HEK293 (cell line): ENCODE results near the gene PAEP.
"Not testable (repeated sequence)": the region's sequence is repeated elsewhere in the genome, so short reads cannot be mapped to it uniquely, and the experiment has no call there.

Source experiments
- CTCF ChIA-PET: fragments of 350-600 bp; formaldehyde crosslinking; extraction: SDS; loops from one replicate; lab custom pipeline; 2021; ENCODE audit warnings: antibody characterized with exemption; lab: Yijun Ruan, JAX
- POLR2A ChIA-PET: fragments of 300-600 bp; formaldehyde crosslinking; extraction: SDS; loops from one replicate; lab custom pipeline; 2020; ENCODE audit warnings: antibody characterized with exemption, inconsistent platforms; lab: Yijun Ruan, JAX
- H3K27ac ChIP-seq: fragments of 200-500 bp; sonication (Bioruptor generic); 2 replicates; pipeline ENCODE4 v1.5.1; 2014; ENCODE audit warnings: low read depth, low read length, control low read depth, inconsistent platforms; ENCODE audit errors: extremely low read depth
- H3K36me3 ChIP-seq, 2 experiments: fragments of 200-500 bp in 1 of 2; sonication (Bioruptor generic) in 1 of 2; 1 replicate in 1 of 2; 2 replicates in 1 of 2; pipeline ENCODE4 v1.5.1; 2014 to 2017; ENCODE audit warnings: inconsistent platforms in 2 of 2, low read length in 2 of 2; ENCODE audit not compliant: control insufficient read depth in 2 of 2, insufficient read depth in 1 of 2
- H3K4me1 ChIP-seq: fragments of 200-500 bp; sonication (Bioruptor generic); 2 replicates; pipeline ENCODE4 v1.5.1; 2014; ENCODE audit warnings: mild to moderate bottlenecking, low read length, inconsistent platforms; ENCODE audit not compliant: control insufficient read depth, insufficient read depth
- H3K4me3 ChIP-seq: 2 replicates; pipeline ENCODE4 v1.5.1; 2011; ENCODE audit warnings: low read depth, mild to moderate bottlenecking, control low read depth, low read length, moderate library complexity
- H3K9me3 ChIP-seq: fragments of 200-500 bp; sonication (Bioruptor generic); 2 replicates; pipeline ENCODE4 v1.5.1; 2014; ENCODE audit warnings: low read depth, low read length, inconsistent platforms; ENCODE audit not compliant: control insufficient read depth, insufficient read depth
- GLIS2 ChIP-seq: fragments of 450-650 bp; formaldehyde crosslinking; IDR thresholded peaks from 2 replicates; pipeline ENCODE4 v1.5.1; 2016; ENCODE audit warnings: missing biosample characterization, missing genetic modification characterization
- OSR2 ChIP-seq: fragments of 450-650 bp; formaldehyde crosslinking; IDR thresholded peaks from 2 replicates; pipeline ENCODE4 v1.5.1; 2016; ENCODE audit warnings: missing biosample characterization, missing genetic modification characterization
- PRDM1 ChIP-seq: fragments of 450-650 bp; formaldehyde crosslinking; IDR thresholded peaks from 2 replicates; pipeline ENCODE4; 2016; ENCODE audit warnings: missing biosample characterization, missing genetic modification characterization
- TRIM28 ChIP-seq: IDR thresholded peaks from 2 replicates; pipeline ENCODE4 v1.6.1; 2011; ENCODE audit warnings: low read length, control low read depth, borderline replicate concordance
- ZIC2 ChIP-seq: fragments of 450-650 bp; formaldehyde crosslinking; IDR thresholded peaks from 2 replicates; pipeline ENCODE4 v1.5.1; 2016; ENCODE audit warnings: missing biosample characterization, missing genetic modification characterization
- ZNF2 ChIP-seq: fragments of 450-650 bp; formaldehyde crosslinking; IDR thresholded peaks from 2 replicates; pipeline ENCODE4 v1.5.1; 2016; ENCODE audit warnings: missing biosample characterization, missing genetic modification characterization
- ZNF366 ChIP-seq: fragments of 450-650 bp; formaldehyde crosslinking; conservative IDR thresholded peaks from 2 replicates; pipeline ENCODE4 v1.5.1; 2016; ENCODE audit warnings: missing biosample characterization, missing genetic modification characterization
- ZNF416 ChIP-seq: fragments of 450-650 bp; formaldehyde crosslinking; IDR thresholded peaks from 2 replicates; pipeline ENCODE4 v1.5.1; 2016; ENCODE audit warnings: missing biosample characterization, missing genetic modification characterization
- ZNF623 ChIP-seq: fragments of 450-650 bp; formaldehyde crosslinking; IDR thresholded peaks from 2 replicates; pipeline ENCODE4 v1.5.1; 2016; ENCODE audit warnings: missing biosample characterization, missing genetic modification characterization
- ZNF701 ChIP-seq: fragments of 450-650 bp; formaldehyde crosslinking; IDR thresholded peaks from 2 replicates; pipeline ENCODE4 v1.5.1; 2016; ENCODE audit warnings: missing biosample characterization, missing genetic modification characterization
- ZNF837 ChIP-seq: fragments of 450-650 bp; formaldehyde crosslinking; IDR thresholded peaks from 2 replicates; pipeline ENCODE4 v1.5.1; 2016; ENCODE audit warnings: missing biosample characterization, missing genetic modification characterization
- ZSCAN30 ChIP-seq: fragments of 450-650 bp; IDR thresholded peaks from 2 replicates; pipeline ENCODE4 v1.5.1; 2018; ENCODE audit warnings: missing biosample characterization, mild to moderate bottlenecking, missing genetic modification characterization, moderate library complexity
- TF ChIP-seq, protein P1 (sequence below): fragments of 450-650 bp; formaldehyde crosslinking; IDR thresholded peaks from 2 replicates; pipeline ENCODE4 v1.5.1; 2016; ENCODE audit warnings: missing biosample characterization, missing genetic modification characterization
- TF ChIP-seq, protein P2 (sequence below): fragments of 450-650 bp; formaldehyde crosslinking; IDR thresholded peaks from 2 replicates; pipeline ENCODE4 v1.5.1; 2016; ENCODE audit warnings: missing biosample characterization, missing genetic modification characterization
- TF ChIP-seq, protein P3 (sequence below): fragments of 450-650 bp; formaldehyde crosslinking; IDR thresholded peaks from 2 replicates; pipeline ENCODE4 v1.5.1; 2016; ENCODE audit warnings: missing biosample characterization, missing genetic modification characterization
- TF ChIP-seq, protein P4 (sequence below): fragments of 450-650 bp; formaldehyde crosslinking; IDR thresholded peaks from 2 replicates; pipeline ENCODE4 v1.5.1; 2016; ENCODE audit warnings: missing biosample characterization, missing genetic modification characterization
- TF ChIP-seq, protein P5 (sequence below): fragments of 450-650 bp; IDR thresholded peaks from 2 replicates; pipeline ENCODE4 v1.5.1; 2018; ENCODE audit warnings: missing biosample characterization, missing genetic modification characterization

PAEP gene

DNA sequence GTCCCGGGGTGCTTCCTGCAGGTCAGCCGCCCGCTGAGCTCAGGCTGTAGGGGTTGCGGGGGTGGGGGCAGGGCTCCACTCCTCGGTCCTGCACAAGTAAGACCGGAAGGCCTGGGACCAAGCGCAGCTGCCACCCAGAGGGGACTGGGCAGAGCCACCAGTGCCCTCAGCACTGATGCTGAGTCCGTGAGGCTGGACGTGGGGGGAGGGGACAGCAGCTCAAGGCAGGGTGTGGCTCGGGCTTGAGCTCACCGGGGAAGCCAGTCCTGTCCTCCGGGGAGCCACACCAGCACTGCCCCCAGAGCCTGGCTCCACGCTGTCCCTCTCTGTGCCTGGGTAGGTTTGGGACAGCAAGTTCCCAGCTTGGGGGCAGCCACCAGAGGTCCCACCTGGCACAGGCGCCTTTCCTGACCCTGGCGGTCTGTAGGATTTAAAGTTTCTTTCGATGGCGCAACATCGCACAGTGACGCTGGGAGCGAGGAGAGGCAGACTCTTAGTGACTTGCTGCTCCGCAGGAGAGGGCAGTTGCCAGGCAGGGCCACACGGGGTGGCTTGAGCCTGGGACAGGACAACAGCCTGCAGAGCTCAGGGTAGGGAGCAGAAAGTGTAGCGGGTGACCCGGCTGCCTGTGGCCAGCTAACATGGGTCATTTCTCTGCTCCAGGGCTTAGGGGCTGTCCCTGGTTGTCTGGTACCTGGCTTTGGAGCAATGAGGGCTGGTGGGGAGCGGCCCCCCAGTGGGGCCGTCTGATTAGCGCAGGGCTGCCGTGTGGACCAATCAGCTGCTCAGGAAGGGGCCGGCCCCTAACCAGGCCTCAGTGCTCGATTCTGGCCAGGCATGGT is 34.6 kb upstream of the PAEP start:
- Histone ChIP-seq H3K4me3 (no peak overlapping the region), H3K4me1 (no peaks in the 10 kb centered on the region), H3K27ac (no peak overlapping the region), H3K9me3 (no peaks in the 10 kb centered on the region), H3K36me3 (no peaks in the 10 kb centered on the region)
- ChIA-PET CTCF (no interaction called here), POLR2A (interaction anchor here (1.8 kb wide), 1 partner anchor 22 kb away, joined by 6 read pairs; no protein-coding TSS in a partner anchor)
- TF ChIP-seq GLIS2 (peak; percentile 43), ZIC2 (tag by site-specific recombination) (peak; percentile 37; the same call in 1 of the 2 replicates)
- TF ChIP-seq, protein P1, sequence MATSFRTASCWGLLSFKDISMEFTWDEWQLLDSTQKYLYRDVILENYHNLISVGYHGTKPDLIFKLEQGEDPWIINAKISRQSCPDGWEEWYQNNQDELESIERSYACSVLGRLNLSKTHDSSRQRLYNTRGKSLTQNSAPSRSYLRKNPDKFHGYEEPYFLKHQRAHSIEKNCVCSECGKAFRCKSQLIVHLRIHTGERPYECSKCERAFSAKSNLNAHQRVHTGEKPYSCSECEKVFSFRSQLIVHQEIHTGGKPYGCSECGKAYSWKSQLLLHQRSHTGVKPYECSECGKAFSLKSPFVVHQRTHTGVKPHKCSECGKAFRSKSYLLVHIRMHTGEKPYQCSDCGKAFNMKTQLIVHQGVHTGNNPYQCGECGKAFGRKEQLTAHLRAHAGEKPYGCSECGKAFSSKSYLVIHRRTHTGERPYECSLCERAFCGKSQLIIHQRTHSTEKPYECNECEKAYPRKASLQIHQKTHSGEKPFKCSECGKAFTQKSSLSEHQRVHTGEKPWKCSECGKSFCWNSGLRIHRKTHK (tag by site-specific recombination): no peak

DNA sequence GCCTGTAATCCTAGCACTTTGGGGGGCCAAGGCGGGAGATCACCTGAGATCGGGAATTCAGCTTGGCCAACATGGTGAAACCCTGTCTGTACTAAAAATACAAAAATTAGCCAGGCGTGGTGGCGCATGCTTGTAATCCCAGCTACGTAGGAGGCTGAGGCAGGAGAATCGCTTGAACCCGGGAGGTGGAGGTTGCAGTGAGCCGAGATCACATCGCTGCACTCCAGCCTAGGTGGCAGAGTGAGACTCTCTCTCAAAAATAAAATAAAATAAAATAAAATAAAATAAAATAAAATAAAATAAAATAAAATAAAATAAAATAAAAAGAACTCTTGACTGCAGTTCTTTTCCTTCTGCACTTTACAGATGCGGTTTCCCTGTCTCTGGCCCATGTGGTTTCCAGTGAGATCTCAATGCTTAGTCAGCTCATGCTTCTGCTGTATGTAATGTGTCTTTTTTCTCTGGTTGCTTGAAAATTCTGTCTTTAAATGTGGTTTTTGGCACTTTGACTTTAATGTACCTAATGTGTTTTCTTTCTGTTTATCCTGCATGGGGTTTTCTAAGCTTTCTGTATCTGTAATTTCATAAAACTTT is 32.6 kb upstream of the PAEP start:
- POLR2A ChIA-PET, H3K36me3 ChIP-seq: not testable (repeated sequence)
- CTCF ChIA-PET: interaction anchor here (0.9 kb wide), 1 partner anchor 24 kb away, joined by 6 read pairs; no protein-coding TSS in a partner anchor

GRCh38 chr9:135530146-135530545 is 31.4 kb upstream of the PAEP start:
- Histone ChIP-seq H3K4me3 (no peak overlapping the region), H3K4me1 (no peaks in the 10 kb centered on the region)
- ChIA-PET CTCF (interaction anchor here (0.6 to 0.9 kb wide), 2 partner anchors 25 to 50 kb away, joined by 4 read pairs; no protein-coding TSS in a partner anchor), POLR2A (interaction anchor here (0.7 kb wide), 1 partner anchor 24 kb away, joined by 3 read pairs; no protein-coding TSS in a partner anchor)
- no peak for TF ChIP-seq ZNF623 (tag by site-specific recombination)
- TF ChIP-seq, protein P2, sequence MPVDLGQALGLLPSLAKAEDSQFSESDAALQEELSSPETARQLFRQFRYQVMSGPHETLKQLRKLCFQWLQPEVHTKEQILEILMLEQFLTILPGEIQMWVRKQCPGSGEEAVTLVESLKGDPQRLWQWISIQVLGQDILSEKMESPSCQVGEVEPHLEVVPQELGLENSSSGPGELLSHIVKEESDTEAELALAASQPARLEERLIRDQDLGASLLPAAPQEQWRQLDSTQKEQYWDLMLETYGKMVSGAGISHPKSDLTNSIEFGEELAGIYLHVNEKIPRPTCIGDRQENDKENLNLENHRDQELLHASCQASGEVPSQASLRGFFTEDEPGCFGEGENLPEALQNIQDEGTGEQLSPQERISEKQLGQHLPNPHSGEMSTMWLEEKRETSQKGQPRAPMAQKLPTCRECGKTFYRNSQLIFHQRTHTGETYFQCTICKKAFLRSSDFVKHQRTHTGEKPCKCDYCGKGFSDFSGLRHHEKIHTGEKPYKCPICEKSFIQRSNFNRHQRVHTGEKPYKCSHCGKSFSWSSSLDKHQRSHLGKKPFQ (tag by site-specific recombination): no peak
- TF ChIP-seq, all 188 proteins: peak for 0
- no peaks in the 10 kb centered on the region for H3K9me3 ChIP-seq
- no peaks in the 10 kb centered on the region for H3K36me3 ChIP-seq
- H3K27ac ChIP-seq: no peak overlapping the region

More for the DNA sequence above, 32.6 kb upstream of the PAEP start:
- not testable (repeated sequence) for H3K4me1 ChIP-seq, H3K4me3 ChIP-seq, H3K9me3 ChIP-seq, H3K27ac ChIP-seq

- Histone ChIP-seq H3K4me3 (no peak overlapping the region), H3K36me3 (no peaks in the 10 kb centered on the region), H3K27ac (no peak overlapping the region), H3K4me1 (no peaks in the 10 kb centered on the region), H3K9me3 (no peaks in the 10 kb centered on the region)
- POLR2A ChIA-PET: no interaction called here
- CTCF ChIA-PET: interaction anchor here (0.5 to 1.1 kb wide), 3 partner anchors 27 to 73 kb away, joined by 3 read pairs; no protein-coding TSS in a partner anchor
- TF ChIP-seq OSR2: no peak
- no peak for TF ChIP-seq ZNF701 (tag by site-specific recombination)
- no peak for TF ChIP-seq ZNF837 (tag by site-specific recombination)
- no peak for TF ChIP-seq TRIM28
- TF ChIP-seq ZNF416 (tag by site-specific recombination): no peak
- TF ChIP-seq, protein P3, sequence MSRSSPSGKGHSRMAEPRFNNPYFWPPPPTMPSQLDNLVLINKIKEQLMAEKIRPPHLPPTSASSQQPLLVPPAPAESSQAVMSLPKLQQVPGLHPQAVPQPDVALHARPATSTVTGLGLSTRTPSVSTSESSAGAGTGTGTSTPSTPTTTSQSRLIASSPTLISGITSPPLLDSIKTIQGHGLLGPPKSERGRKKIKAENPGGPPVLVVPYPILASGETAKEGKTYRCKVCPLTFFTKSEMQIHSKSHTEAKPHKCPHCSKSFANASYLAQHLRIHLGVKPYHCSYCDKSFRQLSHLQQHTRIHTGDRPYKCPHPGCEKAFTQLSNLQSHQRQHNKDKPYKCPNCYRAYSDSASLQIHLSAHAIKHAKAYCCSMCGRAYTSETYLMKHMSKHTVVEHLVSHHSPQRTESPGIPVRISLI: no peak
- TF ChIP-seq, protein P4, sequence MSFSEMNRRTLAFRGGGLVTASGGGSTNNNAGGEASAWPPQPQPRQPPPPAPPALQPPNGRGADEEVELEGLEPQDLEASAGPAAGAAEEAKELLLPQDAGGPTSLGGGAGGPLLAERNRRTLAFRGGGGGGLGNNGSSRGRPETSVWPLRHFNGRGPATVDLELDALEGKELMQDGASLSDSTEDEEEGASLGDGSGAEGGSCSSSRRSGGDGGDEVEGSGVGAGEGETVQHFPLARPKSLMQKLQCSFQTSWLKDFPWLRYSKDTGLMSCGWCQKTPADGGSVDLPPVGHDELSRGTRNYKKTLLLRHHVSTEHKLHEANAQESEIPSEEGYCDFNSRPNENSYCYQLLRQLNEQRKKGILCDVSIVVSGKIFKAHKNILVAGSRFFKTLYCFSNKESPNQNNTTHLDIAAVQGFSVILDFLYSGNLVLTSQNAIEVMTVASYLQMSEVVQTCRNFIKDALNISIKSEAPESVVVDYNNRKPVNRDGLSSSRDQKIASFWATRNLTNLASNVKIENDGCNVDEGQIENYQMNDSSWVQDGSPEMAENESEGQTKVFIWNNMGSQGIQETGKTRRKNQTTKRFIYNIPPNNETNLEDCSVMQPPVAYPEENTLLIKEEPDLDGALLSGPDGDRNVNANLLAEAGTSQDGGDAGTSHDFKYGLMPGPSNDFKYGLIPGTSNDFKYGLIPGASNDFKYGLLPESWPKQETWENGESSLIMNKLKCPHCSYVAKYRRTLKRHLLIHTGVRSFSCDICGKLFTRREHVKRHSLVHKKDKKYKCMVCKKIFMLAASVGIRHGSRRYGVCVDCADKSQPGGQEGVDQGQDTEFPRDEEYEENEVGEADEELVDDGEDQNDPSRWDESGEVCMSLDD (tag by site-specific recombination): no peak
- TF ChIP-seq PRDM1 (tag by site-specific recombination): no peak
- TF ChIP-seq ZSCAN30: no peak
- no peak for TF ChIP-seq ZIC2 (tag by site-specific recombination)
- no peak for TF ChIP-seq ZNF2 (tag by site-specific recombination)
- no peak for TF ChIP-seq ZNF366 (tag by site-specific recombination)
- TF ChIP-seq, protein P5, sequence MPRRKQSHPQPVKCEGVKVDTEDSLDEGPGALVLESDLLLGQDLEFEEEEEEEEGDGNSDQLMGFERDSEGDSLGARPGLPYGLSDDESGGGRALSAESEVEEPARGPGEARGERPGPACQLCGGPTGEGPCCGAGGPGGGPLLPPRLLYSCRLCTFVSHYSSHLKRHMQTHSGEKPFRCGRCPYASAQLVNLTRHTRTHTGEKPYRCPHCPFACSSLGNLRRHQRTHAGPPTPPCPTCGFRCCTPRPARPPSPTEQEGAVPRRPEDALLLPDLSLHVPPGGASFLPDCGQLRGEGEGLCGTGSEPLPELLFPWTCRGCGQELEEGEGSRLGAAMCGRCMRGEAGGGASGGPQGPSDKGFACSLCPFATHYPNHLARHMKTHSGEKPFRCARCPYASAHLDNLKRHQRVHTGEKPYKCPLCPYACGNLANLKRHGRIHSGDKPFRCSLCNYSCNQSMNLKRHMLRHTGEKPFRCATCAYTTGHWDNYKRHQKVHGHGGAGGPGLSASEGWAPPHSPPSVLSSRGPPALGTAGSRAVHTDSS (tag by site-specific recombination): no peak
These were observed 30.5 kb upstream of the PAEP start for GRCh38 chr9:135531096-135531495.
